GM21390 (cell line): Measurements from ENCODE around the gene SPEN.

Experiments used
- ATAC-seq: cut with Tn5 transposase; IDR thresholded peaks from one replicate; pipeline ENCODE4 v1.9.1; 2021; ENCODE audit not compliant: unreplicated experiment

Gene SPEN

GRCh38 chr1:15958793-15959192 is 111.3 kb downstream of the SPEN start:
- no peak for ATAC-seq

- ATAC-seq = no peak
Observed at GRCh38 chr1:15959424-15959823, 111.9 kb downstream of the SPEN start.

DNA sequence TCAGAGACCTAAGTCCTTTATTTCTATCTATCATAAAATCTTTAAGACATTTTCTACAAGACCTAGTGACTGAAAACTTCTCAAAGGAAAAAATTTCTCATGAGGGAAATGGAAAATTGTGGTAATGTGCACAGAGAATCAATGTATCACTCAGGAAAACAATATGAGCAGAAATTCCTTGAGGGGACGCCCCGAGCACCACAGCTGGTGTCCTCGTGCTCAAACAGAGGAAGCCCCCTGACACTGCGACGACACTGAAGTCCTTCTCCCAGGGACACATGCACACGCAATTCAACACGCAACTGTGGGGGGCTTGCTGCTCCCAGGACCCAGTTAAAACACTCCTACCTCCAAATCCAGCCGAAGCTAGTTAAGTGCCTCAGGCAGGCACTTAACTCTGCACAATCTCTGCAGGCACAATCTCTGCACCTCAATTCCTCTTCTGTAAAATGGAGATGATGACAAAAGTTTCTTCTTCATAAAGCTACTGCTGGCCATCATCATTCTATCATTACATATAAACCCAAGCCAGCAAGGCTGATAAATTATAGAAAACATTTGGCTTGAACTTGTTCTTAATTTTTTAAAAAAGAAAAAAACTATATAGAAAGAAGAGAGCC is 112.4 kb downstream of the SPEN start:
- no peak for ATAC-seq

GRCh38 chr1:15960808-15961207 is 113.3 kb downstream of the SPEN start:
- no peak for ATAC-seq

- no peak for ATAC-seq
Observed at GRCh38 chr1:15961492-15961891, 114.0 kb downstream of the SPEN start.

GRCh38 chr1:15962176-15962575 is 114.7 kb downstream of the SPEN start:
- ATAC-seq = no peak

GRCh38 chr1:15962671-15963362 is 115.3 kb downstream of the SPEN start:
- no peak for ATAC-seq

DNA sequence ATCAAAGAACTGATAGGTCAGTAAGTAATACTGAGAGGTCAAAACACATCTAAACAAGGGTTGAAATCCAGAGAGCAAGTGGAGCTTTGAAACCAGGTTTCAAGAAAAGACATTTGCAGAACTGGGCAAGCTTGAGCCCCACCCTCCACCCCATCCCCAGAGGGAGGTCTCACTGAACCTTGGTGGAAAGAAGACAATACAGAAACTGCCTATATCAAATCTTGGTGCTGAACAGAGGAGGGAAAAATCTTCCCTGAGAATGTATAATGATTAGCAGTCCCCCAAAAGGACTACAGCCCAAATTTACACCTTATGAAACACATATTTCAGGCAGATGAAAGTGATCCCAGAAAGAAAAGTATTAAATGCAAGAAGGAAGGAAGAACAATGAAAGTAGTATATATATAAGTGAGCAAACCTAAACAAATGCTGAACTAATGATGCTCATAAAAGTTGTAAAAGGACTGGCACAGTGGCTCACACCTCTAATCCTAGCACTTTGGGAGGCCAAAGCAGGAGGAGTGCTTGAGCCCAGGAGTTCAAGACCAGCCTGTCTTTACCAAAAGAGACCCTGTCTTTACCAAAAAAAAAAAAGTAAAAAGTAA is 116.0 kb downstream of the SPEN start:
- ATAC-seq = no peak

GRCh38 chr1:15963968-15964648 is 116.6 kb downstream of the SPEN start:
- no peak for ATAC-seq

DNA sequence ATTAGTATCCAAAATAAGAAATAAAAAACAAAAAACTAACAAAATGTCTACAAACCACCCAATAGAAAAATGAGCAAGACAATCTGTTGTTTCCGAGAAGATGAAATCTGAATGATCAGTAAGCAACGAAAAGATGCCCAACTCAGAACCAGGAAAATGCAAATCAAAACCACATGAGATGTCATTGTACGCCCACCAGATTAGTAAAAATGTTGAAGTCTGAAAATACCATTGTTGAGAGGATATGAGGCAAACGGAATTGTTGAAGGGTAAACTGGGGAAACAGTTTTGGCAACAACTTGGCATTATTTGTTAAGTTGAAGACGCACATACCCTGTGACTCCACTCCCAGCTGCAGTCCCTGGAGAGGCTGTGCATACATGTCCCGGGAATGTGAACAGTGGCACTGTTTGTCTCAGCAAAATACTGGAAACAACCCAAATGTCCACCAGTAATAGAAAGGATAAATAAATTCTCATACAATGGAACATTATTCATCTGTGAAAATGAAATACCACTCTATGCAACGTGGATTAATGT is 117.8 kb downstream of the SPEN start:
- ATAC-seq = no peak

- ATAC-seq = peak; percentile 68
Observed at GRCh38 chr1:15966081-15966955, 118.8 kb downstream of the SPEN start.

DNA sequence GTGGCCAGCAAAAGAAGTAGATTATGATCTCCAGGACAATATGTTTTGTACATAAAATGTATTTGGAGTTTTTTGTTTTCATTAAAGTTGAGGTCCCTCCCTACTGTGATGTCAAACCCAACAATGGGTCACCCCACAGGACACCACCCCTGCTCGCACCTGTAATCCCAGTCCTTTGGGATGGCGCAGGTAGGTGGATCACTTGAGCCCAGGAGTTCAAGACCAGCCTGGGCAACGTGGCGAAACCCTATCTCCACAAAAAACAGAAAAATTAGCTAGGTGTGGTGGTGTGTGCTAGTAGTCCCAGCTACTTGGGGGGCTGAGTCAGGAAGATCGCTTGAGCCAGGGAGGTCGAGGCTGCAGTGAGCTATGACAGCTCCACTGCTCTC is 119.4 kb downstream of the SPEN start:
- no peak for ATAC-seq

DNA sequence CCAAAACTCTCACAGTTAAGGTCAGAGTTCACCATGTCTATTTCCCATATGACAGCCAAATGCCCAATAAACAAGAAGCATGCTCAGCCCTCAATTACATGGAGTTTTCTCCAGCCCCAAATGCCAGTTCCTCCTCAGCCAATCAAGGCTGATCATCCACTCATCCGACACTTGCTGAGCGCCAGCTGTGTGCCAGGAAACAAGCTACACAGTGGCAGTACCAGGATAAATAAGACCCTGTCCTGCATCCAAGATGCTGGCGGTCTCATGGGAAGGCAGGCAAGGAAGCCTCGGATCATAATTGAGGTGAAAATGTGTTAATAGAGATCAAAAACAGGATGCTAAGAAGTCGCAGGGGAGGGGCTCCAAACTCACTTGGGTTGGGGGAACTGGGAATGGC is 120.7 kb downstream of the SPEN start:
- no peak for ATAC-seq

GRCh38 chr1:15969321-15969880 is 121.9 kb downstream of the SPEN start:
- no peak for ATAC-seq

DNA sequence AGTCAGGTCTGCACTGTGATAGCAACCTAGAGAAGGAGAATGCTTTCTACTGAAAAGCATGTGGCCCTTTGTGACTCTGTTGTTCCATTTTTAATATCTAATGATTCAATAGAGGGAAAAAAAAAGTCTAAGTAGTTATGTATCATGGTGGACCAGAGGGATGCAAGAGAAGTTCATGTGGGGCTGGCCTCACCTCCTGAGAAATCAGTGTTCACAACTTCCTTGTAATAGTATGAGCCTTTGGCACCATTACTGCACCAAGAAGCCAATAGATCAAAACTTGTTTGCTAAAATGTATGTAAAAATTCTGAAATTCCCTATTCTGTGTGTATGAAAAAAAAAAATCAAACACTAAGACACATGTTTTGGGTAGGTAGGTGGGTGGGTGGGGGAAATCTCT is 123.4 kb downstream of the SPEN start:
- no peak for ATAC-seq

- no peak for ATAC-seq
Observed at GRCh38 chr1:15972409-15972808, 124.9 kb downstream of the SPEN start.

- no peak for ATAC-seq
Observed at GRCh38 chr1:15973772-15974171, 126.3 kb downstream of the SPEN start.

DNA sequence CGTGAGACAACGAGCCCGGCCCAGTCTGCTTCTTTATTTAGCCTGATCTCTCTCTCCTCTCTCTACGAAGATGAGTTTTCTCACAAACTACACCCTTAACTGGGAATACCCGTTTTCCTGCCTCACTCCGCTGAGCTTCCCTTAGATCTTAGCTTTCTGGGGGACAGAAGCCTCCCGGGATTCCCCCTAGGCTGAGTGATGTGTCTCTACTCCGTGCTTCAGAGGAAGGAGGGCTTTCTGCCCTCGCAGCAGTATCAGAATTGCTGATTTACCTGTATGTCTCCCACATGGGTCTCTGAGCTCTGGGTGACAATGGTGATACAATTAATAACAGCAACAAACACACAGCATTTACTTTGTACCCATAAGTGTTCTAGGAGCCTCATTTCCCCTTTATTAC is 127.3 kb downstream of the SPEN start:
- ATAC-seq = peak; percentile 36

- peak; percentile 60 for ATAC-seq
Observed at GRCh38 chr1:15975358-15975804, 127.9 kb downstream of the SPEN start.
